GM19372 (cell line): Measurements from ENCODE around the gene BAG1.

ENCODE experiments used
- ATAC-seq: cut with Tn5 transposase; IDR thresholded peaks from one replicate; pipeline ENCODE4 v1.9.1; 2021; ENCODE audit warnings: mild to moderate bottlenecking, low read depth, moderate library complexity; ENCODE audit not compliant: unreplicated experiment

Gene BAG1

DNA sequence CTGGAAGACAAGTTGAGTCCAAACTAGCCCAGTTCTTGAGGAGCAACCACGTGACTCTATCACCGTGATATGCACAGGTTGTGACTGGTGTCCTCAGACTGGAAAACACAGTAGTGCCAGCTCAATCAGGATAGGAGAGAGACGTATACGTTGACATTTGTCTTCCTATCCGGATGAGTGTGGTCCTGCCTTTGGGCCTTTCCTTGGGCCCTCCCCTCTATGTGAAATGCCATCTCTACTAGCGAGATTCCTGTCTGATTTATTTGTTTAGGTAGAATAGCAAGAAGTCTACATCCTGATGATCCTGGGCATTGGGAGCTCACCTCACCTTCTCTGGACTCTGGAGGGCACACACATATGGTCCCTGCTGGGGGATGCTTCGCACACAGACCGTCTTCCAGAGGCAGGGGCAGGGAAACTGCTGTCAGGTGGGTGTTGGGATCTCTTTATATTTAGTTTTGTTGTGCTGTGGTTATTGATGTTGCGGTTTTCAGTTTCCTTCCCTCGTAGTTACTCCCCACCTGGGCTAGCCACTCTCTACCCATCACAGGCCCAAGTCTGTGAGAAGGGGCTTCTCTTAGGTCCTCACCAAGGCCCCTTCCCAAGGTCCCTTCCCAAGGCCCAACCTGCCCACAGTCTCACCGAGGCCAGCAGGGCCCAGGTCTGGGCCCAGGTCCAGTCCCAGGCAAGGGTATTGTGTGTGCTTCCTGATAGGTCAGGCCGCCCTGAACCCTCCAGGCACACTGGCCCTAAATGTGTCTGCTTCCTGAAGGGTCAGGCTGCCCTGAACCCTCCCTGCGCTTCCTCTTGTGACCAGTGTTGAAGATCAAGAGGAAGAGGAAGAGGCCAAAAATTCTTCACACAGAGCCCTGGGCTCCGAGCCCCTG lies 43.6 kb downstream of the BAG1 start:
- ATAC-seq: no peak

DNA sequence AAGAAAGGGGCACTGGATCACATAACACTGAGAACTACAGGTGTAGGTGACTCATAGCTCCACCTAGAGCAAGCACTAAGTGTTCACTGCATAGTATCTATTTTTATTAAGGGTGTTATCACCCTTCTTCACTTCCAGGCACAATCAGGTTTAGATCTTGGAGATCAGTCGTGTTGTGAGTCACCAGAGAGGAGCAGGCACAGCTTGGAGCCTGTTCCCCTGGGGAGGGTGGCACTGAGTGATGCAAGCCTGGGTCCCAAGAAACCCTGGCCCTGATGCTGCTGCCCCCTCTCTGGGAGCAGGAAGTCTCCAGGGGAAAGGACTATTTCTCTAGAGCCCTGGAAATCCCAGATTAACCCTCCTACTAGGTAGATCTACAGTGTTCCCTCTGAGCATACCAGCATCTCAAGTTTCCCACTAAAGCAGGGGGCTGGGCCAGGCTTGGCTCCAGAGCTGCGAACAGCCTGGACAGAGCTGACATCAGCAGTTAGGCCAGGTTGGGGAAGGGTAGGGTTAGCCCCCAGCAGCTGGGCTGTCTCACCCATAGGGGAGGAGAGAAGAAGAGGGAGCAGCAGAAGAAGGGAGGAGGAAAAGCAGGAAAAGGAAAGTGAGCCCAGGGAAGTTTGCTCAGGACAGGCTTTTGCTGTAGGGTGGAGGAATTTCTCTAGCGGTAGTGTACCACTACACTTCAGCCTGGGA lies 52.7 kb downstream of the BAG1 start:
- no peak for ATAC-seq

DNA sequence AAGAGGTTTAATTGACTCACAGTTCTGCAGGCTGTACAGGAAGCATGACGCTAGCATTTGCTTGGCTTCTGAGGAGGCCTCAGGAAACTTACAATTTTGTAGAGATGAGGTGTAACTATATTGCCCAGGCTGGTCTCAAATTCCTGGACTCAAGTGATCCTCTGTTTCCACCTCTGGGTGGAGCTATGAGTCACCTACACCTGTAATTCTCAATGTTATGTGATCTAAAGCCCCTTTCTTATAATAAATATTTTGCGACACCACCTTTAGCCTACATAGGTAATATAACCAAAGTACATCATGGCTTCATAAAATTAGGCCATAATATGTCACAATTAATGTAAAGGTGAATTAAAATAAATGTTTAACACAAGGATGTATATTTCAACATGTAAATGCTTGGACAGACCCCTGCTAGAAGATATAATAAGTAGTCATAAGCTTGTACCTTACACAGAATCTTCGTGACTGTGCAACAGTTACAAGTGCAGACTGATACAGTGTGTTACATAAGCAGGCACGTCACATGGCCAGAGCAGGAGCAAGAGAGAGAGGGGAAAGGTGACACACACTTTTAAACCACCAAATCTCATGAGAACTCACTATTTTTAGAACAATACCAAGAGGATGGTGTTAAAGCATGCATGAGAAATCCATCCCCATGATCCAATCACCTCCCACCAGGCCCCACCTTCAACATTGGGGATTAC lies 54.3 kb downstream of the BAG1 start:
- no peak for ATAC-seq

- no peak for ATAC-seq
Observed at GRCh38 chr9:33209394-33209793, 55.1 kb downstream of the BAG1 start.

DNA sequence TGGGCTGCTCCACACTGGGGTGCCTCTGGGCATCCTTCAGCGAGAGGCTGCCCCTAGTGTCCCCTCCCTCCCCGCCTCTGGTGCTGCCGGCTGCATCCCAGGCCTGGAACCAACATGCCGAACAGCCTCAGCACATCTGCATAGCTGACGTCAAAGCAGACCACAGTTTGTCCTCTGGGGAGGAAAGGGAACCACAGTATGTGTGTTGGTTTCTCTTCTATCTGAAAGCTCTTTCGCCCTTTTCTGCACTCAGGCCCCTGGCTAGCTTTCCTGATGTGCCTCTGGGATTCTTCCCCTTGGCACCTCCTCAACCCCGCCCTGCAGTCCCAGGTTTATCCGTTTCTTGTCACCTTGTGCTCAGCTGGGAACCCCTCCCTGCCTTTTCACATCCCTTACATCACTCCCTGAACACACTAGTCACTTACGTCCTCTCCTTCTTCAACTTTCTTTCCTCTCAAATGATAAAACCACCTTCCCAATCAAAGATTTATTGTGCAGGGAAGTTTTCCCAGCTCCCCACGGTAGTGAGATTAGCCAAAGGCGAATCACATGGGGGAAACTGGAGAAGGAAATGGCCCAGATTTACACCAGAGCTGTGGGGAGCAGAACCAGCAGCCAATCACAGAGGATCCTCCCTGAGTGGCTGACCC lies 61.8 kb downstream of the BAG1 start:
- peak; percentile 99 for ATAC-seq
